HL-60 (cell line): ENCODE measurements around the gene PI3.

Source experiments
- DNase-seq, 2 experiments: peaks; one replicate each; pipeline ENCODE4 v3.0.0-alpha.2; 2010 to 2020; ENCODE audit warnings: low read depth in 1 of 2, low spot score in 1 of 2
- H3K27ac ChIP-seq: fragments of 250-450 bp; sonication (Bioruptor Pico); replicated peaks from 2 replicates; pipeline ENCODE4 v1.5.1; 2020; ENCODE audit warnings: mild to moderate bottlenecking, moderate library complexity
- H3K27me3 ChIP-seq: fragments of 250-450 bp; sonication (Bioruptor Pico); 2 replicates; pipeline ENCODE4 v1.5.1; 2021; ENCODE audit warnings: mild to moderate bottlenecking, moderate library complexity; ENCODE audit not compliant: insufficient read depth, poor library complexity, severe bottlenecking
- H3K4me3 ChIP-seq: replicated peaks from 2 replicates; pipeline ENCODE4 v1.5.1; 2011; ENCODE audit warnings: mild to moderate bottlenecking, control low read depth, low read length; ENCODE audit not compliant: insufficient read depth
- GABPA ChIP-seq: IDR thresholded peaks from 2 replicates; pipeline ENCODE4 v1.6.1; 2012; ENCODE audit warnings: low read depth
- POLR2AphosphoS5 ChIP-seq: IDR thresholded peaks from 2 replicates; pipeline ENCODE4 v1.6.1; 2012; ENCODE audit warnings: low read depth
- SPI1 ChIP-seq: IDR thresholded peaks from 2 replicates; pipeline ENCODE4 v1.6.1; 2012; ENCODE audit warnings: low read depth, mild to moderate bottlenecking, borderline replicate concordance
- TF ChIP-seq, protein P1 (sequence below): IDR thresholded peaks from one replicate; pipeline ENCODE4 v1.5.1; 2011; ENCODE audit warnings: low read length, control low read depth, inconsistent platforms; ENCODE audit not compliant: insufficient read depth
- TF ChIP-seq, protein P2 (sequence below): IDR thresholded peaks from 2 replicates; pipeline ENCODE4 v1.6.1; 2012; ENCODE audit warnings: low read depth; ENCODE audit not compliant: insufficient replicate concordance

PI3 gene

DNA sequence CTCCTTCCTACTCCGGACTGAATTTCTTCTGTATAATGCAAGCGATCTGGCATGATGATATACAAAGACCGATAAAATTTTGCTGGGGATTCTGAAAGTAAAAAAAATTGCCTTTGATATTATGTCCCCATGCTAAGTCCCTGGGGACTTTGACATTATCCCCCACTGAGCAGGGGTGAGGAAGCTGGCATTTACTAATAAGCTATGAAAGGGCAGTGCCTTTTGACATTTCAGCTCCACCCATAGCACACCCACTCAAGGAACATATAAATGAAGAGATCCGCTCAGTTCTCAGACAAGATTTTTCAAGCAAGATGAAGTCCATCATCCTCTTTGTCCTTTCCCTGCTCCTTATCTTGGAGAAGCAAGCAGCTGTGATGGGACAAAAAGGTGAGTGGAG lies 46.4 kb downstream of the PI3 start, which contains the start of gene SEMG2:
Gene SEMG2, plus strand, starts transcription at position 298 of the 400 bp plus-strand sequence. Its CDS starts 17 bp downstream, at position 315.
- TF ChIP-seq GABPA (no peak), POLR2AphosphoS5 (no peak), SPI1 (no peak)
- TF ChIP-seq, protein P1, sequence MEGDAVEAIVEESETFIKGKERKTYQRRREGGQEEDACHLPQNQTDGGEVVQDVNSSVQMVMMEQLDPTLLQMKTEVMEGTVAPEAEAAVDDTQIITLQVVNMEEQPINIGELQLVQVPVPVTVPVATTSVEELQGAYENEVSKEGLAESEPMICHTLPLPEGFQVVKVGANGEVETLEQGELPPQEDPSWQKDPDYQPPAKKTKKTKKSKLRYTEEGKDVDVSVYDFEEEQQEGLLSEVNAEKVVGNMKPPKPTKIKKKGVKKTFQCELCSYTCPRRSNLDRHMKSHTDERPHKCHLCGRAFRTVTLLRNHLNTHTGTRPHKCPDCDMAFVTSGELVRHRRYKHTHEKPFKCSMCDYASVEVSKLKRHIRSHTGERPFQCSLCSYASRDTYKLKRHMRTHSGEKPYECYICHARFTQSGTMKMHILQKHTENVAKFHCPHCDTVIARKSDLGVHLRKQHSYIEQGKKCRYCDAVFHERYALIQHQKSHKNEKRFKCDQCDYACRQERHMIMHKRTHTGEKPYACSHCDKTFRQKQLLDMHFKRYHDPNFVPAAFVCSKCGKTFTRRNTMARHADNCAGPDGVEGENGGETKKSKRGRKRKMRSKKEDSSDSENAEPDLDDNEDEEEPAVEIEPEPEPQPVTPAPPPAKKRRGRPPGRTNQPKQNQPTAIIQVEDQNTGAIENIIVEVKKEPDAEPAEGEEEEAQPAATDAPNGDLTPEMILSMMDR, result no peak
- TF ChIP-seq, protein P2, sequence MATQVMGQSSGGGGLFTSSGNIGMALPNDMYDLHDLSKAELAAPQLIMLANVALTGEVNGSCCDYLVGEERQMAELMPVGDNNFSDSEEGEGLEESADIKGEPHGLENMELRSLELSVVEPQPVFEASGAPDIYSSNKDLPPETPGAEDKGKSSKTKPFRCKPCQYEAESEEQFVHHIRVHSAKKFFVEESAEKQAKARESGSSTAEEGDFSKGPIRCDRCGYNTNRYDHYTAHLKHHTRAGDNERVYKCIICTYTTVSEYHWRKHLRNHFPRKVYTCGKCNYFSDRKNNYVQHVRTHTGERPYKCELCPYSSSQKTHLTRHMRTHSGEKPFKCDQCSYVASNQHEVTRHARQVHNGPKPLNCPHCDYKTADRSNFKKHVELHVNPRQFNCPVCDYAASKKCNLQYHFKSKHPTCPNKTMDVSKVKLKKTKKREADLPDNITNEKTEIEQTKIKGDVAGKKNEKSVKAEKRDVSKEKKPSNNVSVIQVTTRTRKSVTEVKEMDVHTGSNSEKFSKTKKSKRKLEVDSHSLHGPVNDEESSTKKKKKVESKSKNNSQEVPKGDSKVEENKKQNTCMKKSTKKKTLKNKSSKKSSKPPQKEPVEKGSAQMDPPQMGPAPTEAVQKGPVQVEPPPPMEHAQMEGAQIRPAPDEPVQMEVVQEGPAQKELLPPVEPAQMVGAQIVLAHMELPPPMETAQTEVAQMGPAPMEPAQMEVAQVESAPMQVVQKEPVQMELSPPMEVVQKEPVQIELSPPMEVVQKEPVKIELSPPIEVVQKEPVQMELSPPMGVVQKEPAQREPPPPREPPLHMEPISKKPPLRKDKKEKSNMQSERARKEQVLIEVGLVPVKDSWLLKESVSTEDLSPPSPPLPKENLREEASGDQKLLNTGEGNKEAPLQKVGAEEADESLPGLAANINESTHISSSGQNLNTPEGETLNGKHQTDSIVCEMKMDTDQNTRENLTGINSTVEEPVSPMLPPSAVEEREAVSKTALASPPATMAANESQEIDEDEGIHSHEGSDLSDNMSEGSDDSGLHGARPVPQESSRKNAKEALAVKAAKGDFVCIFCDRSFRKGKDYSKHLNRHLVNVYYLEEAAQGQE, result no peak
- Histone ChIP-seq H3K27ac (no peak within 1 kb of the TSS), H3K27me3 (peaks cover 5% of the 10 kb centered on the region), H3K4me3 (no peak within 1 kb of the TSS)
- DNase-seq, result no peak

DNA sequence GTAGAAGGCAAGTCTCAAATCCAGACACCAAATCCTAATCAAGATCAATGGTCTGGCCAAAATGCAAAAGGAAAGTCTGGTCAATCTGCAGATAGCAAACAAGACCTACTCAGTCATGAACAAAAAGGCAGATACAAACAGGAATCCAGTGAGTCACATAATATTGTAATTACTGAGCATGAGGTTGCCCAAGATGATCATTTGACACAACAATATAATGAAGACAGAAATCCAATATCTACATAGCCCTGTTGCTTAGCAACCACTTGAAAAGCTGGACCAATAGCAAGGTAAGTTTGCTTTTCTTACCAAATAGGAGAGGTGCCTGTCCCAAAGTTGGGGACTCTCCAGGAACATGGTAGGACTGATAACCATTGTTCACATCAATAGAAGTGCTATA lies 48.4 kb downstream of the PI3 start:
- TF ChIP-seq, protein P2, result no peak
- TF ChIP-seq POLR2AphosphoS5 (no peak), GABPA (no peak), SPI1 (no peak)
- TF ChIP-seq, protein P1, result no peak
- no peak overlapping the region for H3K4me3 ChIP-seq
- no peak overlapping the region for H3K27ac ChIP-seq
- DNase-seq, result no peak
- H3K27me3 ChIP-seq, result peaks cover 5% of the 10 kb centered on the region
